Kasumi-1 (cell line): ENCODE results near the gene ZNF575.

Experiments used
- DNase-seq, 2 experiments: peaks; one replicate each; lab custom pipeline; 2025; lab: John Stamatoyannopoulos, UW

Gene ZNF575

DNA sequence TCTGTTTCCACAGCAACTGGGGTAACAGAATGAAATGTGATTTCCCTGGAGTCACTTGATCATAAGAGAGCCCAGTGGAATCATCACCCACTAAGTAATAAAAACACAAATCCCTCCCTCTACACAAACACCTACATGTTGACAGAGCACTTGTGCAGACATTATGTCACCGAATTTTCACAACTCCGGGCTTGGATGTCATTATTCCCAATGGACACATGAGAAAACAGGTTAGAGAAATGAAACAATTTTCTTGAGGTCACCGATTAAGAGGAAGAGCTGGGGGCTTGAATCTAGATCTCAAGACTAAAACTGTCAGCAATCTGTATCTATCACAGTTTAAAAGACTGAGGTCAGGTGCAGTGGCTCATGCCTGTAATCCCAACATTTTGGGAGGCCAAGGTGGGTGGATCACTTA, 39.2 kb downstream of the ZNF575 start:
- DNase-seq, result no peak

DNA sequence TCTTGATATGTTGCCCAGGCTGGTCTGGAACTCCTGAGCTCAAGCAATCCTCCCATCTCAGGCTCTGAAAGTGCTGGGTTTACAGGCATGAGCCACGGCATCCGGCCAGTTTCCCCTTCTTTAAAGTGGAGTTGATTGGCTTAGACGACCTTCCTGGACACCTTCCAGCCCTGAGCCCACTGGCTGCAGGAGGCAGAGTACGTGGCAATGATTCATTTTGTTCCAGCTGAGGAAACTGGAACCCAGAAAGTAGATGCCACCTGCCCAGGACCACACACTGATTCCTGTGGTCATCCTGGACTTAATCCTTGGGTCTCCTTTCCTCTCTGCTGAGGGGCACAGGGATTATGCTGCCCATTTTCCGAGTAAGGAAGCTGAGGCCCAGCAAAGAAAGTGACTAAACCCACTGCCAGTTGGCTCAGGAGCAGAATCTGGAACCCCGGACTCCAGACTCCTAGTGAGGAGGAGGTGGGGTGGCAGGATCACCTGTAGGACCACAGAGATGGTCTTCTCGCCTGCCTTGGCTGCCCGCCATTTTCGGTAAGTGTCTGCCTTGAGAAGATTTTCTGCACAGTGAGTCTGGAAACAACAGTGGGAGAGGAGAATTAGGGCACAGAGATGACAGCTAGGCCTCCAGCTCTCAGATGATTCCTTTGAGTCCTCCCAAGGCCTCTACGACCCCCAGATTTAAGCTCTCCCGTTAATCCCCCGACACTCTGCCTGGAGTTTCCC, 41.6 kb downstream of the ZNF575 start:
- no peak for DNase-seq

DNA sequence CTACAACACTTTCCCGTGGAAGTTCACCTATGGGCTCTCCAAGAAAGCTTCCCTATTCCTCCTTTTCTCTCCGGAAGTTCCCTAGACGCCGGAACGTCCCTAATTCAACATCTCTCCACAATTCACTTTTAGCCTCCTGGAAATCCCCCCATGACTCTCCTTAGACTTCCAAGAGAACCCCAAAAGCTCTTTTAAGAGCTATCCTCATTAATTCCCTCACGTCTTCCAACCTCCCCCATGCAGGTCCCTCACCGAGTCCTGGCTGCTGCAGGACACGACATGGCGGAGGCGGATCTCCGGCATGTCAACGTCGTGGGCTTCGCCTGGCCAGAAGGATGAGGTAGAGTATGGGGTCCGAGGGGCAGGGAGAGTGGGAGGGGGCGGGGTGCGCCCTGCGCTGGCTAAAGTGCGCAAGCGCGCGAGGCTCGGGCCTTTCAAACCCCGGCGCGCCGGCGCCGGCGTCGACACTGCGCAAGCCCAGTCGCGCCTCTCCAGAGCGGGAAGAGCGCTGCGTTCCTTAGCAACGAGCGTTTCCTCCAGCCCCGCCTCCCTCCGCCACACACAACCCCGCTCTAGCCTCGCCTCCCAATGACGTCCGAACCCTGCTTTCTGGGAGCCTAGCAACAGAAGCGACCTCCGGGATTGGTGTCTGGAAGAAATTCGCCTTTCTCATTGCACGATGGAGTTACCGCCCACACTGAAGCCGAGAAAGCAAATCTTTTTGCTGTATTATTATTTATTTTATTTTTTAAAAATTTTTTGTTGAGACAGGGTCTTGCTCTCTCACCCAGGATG, 42.4 kb downstream of the ZNF575 start, which contains the start of the genes PINLYP and XRCC1:
PINLYP (plus strand) TSS at position 646 of the 795 bp plus-strand sequence. CDS start 1,391 bp downstream, outside the sequence.
XRCC1 (minus strand) TSS at position 372 of the 795 bp plus-strand sequence; CDS start at position 303, 69 bp downstream.
- DNase-seq, result peak; percentile 98 to 99

DNA sequence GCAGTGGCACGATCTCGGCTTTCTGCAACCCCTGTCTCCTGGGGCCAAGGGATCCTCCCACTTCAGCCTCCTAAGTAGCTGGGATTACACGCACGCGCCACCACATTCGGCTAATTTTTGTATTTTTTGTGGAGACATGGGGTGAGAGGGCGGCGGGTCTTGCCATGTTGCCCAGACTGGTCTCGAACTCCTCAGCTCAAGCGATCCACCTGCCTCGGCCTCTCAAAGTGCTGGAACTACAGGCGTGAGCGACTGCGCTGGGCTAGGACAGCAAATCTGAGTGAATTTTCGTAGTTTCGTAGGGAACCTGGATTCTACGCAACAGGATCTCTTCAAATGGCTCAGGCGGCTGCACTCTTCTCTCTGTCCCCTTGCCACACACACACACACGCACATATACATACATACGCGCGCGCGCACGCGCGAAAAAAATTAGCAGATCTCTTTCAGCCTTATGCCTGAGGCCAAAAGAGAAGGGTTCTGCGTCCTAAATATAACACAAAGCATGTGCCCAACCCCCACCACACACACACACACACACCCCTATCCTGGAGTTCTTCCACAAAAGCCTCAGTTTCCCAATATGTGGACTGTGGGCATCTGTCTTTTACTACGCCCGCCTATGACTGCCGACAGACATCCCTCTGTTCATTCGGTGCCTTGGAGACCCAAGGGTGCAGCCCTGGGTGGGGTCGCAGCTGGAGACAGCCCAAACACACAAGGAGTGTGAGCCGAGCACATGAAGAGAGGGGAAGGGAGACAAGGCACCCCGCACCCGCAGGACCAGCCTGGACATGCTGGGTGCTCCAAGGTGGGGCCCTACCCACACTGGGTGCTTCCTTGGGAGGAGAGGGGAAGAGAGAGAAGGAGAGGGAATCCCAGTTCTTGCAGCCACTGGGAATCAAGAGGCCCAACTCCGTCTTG, 43.2 kb downstream of the ZNF575 start:
- DNase-seq, result no peak

DNA sequence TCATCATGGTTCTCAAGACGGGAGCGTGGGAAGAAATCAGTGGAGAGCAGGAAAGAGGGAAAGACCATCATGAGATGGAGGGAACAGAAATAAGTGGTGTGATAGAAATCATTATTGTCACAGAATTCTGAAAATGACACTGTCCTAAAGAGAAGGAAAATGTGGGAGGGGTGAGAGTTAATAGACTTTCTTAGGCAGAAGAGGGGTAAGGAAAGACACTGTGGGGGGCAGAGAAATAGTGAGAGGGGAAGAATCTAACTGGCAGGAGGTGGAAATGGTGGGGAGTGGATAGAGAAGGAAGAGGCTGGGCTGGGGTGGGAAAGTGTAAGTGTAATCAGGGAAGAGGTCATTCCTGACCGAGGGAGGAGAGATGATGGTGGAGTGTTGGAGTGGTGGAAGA, 45.8 kb downstream of the ZNF575 start:
- no peak for DNase-seq

DNA sequence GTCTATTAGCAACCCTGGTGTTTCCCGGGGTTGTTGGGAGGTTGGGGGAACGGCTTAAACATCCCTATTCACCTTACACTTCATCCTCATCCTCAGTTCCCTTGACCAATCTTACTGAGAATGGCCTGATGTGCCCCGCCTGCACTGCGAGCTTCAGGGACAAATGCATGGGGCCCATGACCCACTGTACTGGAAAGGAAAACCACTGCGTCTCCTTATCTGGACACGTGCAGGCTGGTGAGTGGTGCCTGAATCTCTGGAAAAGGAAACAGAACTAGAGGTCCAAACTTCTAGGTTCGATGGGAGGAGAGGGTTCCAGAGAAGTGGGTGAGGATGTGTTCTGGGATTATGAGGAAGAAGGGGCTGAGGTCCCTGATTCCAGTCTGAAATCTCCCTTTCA, 48.5 kb downstream of the ZNF575 start:
- DNase-seq, result no peak

DNA sequence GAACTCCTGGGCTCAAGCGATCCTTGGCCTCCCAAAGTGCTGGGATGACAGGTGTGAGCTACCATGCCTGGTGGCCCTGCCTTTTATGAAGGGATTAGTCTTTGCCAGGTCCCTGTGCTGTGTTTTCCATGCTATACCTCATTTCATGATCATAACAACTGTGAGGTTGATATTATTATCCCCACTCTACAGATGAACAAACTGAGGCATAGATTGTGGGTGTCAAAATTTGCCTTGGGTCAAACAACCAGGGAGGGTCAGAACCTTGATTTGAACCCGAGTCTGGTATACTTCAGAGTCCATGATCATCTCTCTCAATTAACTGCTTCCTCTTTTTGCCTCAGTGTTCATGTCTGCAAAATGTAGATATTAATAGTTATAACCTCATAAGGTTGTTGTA, 49.5 kb downstream of the ZNF575 start:
- DNase-seq, result no peak

DNA sequence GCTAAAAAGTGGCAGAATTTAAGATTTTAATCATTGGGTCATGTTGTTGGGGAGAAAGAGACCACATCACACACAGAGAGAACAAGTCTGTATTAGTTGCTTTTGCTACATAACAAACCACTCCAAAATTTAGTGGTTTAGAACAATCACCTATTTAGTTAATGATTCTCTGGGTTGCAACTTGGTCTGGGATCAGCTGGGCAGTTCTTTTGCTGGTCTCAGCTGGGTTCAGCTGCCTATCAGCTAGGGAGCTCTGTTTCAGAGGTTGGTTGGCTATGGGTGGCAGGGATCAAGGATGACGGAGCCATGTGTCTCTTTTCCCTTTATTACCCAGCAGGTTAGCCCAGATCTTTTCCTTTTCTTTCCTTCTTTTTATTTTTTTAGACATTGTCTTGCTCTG, 51.5 kb downstream of the ZNF575 start:
- no peak for DNase-seq
